HUES64 (cell line): ENCODE measurements around the gene PFKFB4.

Experiments used
- H3K27ac ChIP-seq: 2 replicates; pipeline ENCODE4 v1.7.0; 2013; ENCODE audit warnings: low read depth, low read length, inconsistent platforms
- H3K27me3 ChIP-seq: 2 replicates; pipeline ENCODE4 v1.6.1; 2013; ENCODE audit warnings: mild to moderate bottlenecking, low read length; ENCODE audit not compliant: insufficient read depth
- H3K36me3 ChIP-seq: 2 replicates; pipeline ENCODE4 v1.6.1; 2013; ENCODE audit warnings: mild to moderate bottlenecking, low read length; ENCODE audit not compliant: insufficient read depth
- H3K4me1 ChIP-seq: 2 replicates; pipeline ENCODE4 v1.6.1; 2013; ENCODE audit warnings: mild to moderate bottlenecking, low read length, moderate library complexity; ENCODE audit not compliant: insufficient read depth
- H3K4me3 ChIP-seq: 2 replicates; pipeline ENCODE4 v1.5.1; 2013; ENCODE audit warnings: mild to moderate bottlenecking, low read length, moderate library complexity
- H3K9ac ChIP-seq: 2 replicates; pipeline ENCODE4 v1.6.1; 2013; ENCODE audit warnings: mild to moderate bottlenecking, low read depth, low read length
- H3K9me3 ChIP-seq: 2 replicates; pipeline ENCODE4 v1.6.1; 2013; ENCODE audit warnings: low read depth, low read length; ENCODE audit not compliant: insufficient read depth
- WGBS: fragments of 150-250, 120-280 bp; methylation state at CpG from one replicate; pipeline ENCODE4 v1.1.7; 2013; ENCODE audit warnings: missing lambda C conversion rate; 5-methylcytosine and 5-hydroxymethylcytosine counted together

The PFKFB4 gene

DNA sequence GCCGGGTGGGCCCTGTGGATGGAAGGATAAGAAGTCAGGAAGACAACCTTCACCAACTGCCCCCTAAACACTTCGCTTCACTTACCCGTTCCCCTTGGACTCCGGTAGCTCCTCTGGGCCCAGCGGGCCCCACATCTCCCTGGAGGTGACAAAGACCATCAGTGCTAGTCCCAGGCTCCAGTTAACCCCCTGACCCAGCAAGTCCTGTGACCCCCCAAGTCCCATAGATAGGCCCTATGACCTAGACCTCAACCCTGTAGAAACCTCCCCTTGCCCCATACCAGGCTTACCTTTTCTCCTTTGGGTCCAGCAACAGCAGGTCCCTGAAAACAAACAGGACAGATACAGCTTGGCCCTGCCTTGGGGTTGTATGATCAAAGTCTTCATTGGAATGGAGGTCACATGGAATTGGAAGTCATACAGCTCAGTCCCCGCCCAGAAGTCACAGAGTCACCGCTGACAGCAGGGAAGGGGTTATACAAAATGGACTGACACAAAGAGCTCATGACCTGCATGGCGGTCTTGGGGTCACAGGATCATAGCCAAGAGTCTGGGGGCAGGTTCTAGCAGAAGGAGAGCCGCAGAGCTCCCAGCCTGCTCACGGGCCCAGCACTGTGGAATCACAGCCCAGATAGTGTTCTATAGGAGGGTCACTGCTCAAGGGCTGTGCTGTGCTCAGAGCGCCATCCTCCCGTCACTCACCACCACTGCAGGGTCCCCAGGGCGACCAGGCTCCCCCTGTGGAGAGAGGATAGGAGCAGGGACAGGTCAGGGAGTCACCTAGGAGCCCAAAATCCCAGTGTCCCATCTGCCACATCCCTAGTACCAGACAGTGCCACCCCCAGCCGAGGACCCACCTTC, 25.2 kb upstream of the PFKFB4 start:
- H3K27me3 ChIP-seq, result no peaks in the 10 kb centered on the region
- no peak overlapping the region for H3K9ac ChIP-seq
- no peak overlapping the region for H3K27ac ChIP-seq
- H3K4me1 ChIP-seq, result no peaks in the 10 kb centered on the region
- H3K4me3 ChIP-seq, result no peak overlapping the region
- 91% methylated on average over 14 of the region's 14 CpGs for WGBS
- H3K36me3 ChIP-seq, result peaks cover 35% of the 10 kb centered on the region
- no peaks in the 10 kb centered on the region for H3K9me3 ChIP-seq

DNA sequence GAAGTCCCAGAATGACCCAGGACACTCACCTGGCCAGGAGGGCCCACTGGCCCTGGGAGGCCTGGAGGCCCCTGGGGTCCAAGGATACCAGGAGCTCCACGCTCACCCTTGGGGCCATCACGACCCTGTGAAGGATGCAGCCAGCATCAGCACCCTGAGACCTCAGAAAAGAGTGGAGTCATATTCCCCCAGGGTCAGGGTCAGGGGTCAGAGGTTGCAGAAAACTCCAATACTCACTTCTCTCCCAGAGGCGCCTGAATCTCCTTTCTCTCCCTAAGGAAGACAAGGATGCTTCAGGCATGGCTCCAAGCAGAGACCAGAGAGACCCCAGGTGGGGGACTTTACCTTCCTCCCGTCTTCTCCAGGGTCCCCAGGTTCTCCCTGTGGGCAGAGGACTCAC, 20.0 kb upstream of the PFKFB4 start:
- Histone ChIP-seq H3K4me3 (no peak overlapping the region), H3K36me3 (peaks cover 36% of the 10 kb centered on the region), H3K27ac (no peak overlapping the region), H3K27me3 (no peaks in the 10 kb centered on the region), H3K4me1 (no peaks in the 10 kb centered on the region), H3K9me3 (no peaks in the 10 kb centered on the region), H3K9ac (no peak overlapping the region)
- 90% methylated on average over 4 of the region's 4 CpGs for WGBS

DNA sequence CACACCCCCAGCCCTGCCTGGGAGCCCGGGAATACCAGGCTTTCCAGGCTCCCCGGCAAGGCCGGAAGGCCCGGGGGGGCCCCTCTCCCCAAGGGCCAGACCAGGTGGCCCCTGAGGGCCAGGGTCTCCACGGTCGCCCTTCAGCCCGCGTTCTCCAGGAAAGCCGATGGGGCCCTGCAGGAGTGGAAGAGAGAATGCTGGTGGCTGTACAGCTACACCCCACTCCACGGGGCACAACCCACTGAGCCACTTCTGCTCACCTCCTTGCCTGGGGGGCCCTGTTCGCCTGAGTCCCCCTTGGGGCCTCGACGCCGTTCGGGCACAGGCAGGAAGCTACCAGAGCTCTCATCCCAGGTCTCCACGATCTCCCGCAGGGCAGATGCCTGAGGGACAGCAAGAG, 18.8 kb upstream of the PFKFB4 start:
- no peak overlapping the region for H3K9ac ChIP-seq
- no peaks in the 10 kb centered on the region for H3K4me1 ChIP-seq
- WGBS, result 94% methylated on average over 17 of the region's 17 CpGs
- peaks cover 36% of the 10 kb centered on the region for H3K36me3 ChIP-seq
- H3K27ac ChIP-seq, result no peak overlapping the region
- no peak overlapping the region for H3K4me3 ChIP-seq
- no peaks in the 10 kb centered on the region for H3K9me3 ChIP-seq
- H3K27me3 ChIP-seq, result no peaks in the 10 kb centered on the region

DNA sequence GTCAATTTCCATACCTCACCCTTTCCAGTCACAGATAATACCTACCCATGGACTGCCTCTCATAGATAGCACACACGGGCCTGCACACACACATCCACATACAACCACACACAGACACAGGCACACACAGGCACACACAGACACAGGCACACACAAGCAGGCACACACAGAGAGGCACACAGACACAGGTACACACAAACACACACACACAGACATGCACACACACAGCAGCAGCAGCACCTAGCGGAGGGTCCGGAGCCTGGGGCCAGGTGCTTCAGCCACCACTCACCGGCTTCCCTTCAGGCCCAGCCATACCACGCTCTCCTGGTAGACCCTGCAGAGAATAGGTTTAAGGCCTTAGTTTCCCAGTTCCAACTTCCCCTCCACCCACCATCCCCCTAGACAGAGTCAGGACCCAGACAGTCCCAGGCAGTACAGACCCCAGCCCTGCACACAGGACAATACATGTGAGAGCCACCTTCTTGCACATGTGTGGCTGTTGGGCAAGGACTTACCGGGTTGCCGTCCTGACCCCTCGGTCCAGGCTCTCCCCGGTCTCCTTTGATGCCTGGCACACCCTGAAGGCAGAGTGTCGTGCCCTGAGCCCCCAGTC, 17.5 kb upstream of the PFKFB4 start:
- no peak overlapping the region for H3K4me3 ChIP-seq
- no peak overlapping the region for H3K27ac ChIP-seq
- no peaks in the 10 kb centered on the region for H3K4me1 ChIP-seq
- peaks cover 30% of the 10 kb centered on the region for H3K36me3 ChIP-seq
- no peak overlapping the region for H3K9ac ChIP-seq
- WGBS, result 94% methylated on average over 10 of the region's 10 CpGs
- H3K27me3 ChIP-seq, result no peaks in the 10 kb centered on the region
- no peaks in the 10 kb centered on the region for H3K9me3 ChIP-seq

DNA sequence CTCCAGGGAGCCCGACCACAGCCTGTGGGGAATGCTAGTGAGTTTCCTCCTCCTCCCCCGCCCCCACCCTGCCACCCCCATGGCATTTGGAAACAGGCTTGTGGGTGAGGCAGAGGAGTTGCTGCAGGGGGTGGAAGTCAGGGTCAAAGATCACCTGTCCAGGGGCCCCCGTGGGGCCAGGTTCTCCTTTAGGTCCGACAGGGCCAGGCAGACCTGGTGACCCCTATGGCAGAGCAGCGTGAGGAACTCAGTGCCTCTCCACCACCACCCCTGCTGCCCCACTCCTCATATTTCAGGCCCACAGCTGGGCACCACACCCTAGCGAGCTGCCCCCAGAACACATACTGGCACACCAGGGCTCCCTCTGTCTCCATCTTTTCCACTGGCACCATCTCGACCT, 15.9 kb upstream of the PFKFB4 start:
- Histone ChIP-seq H3K4me1 (no peaks in the 10 kb centered on the region), H3K27me3 (no peaks in the 10 kb centered on the region), H3K36me3 (peaks cover 28% of the 10 kb centered on the region), H3K4me3 (no peak overlapping the region), H3K27ac (no peak overlapping the region), H3K9ac (no peak overlapping the region), H3K9me3 (no peaks in the 10 kb centered on the region)
- 84% methylated on average over 5 of the region's 7 CpGs for WGBS

DNA sequence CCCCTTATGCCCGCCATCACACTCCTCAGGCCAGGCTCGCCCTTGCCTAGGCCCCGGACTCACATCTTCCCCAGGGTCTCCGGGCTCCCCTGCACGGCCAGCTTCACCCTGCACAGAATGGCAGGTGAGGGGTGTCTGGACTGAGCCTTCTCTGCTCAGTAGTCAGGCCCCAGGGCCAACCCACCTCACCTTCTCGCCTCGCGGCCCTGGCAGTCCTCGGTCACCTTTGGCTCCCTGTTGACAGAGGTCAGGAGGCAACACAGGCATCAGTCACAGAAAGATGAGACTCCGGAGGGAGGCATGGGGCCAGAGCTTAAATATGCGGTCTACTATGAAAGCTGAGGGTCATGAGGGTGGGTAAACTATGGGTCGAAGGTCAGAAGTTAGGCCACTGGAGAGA, 15.3 kb upstream of the PFKFB4 start:
- peaks cover 22% of the 10 kb centered on the region for H3K36me3 ChIP-seq
- H3K4me3 ChIP-seq, result no peak overlapping the region
- 92% methylated on average over 12 of the region's 12 CpGs for WGBS
- no peaks in the 10 kb centered on the region for H3K27me3 ChIP-seq
- H3K27ac ChIP-seq, result no peak overlapping the region
- H3K9me3 ChIP-seq, result no peaks in the 10 kb centered on the region
- H3K4me1 ChIP-seq, result no peaks in the 10 kb centered on the region
- H3K9ac ChIP-seq, result no peak overlapping the region

DNA sequence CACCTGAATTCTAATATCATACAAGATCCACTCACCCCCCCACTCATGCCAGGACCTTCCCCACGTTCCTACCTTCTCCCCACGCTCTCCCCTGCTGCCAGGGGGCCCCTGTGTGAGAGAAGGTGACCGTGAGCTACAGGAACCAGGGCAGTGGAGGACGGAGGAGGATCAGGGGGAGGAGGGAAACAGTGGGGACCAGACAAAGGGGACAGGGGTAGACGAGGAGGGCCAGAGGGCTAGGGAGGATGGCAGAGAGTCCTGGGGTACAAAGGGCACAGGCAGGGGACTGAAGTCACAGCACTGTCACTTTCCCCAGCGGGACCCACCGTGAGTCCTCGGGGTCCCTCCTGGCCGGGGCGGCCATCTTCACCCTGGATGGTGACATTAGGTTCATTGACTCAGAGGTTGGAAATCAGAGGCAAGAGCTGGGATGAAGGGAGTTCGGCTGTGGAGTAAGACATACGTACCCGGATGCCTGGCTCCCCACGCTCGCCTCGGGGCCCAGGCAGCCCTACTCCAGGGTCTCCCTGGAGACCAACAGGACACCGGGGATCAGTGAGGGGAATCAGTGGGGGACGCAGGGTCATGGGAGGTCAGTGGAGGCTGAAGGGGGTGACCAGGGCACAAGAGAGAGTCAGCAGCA, 13.3 kb upstream of the PFKFB4 start:
- H3K27me3 ChIP-seq, result no peaks in the 10 kb centered on the region
- no peak overlapping the region for H3K9ac ChIP-seq
- no peaks in the 10 kb centered on the region for H3K4me1 ChIP-seq
- peaks cover 13% of the 10 kb centered on the region for H3K36me3 ChIP-seq
- WGBS, result 96% methylated on average over 16 of the region's 18 CpGs
- H3K4me3 ChIP-seq, result no peak overlapping the region
- no peak overlapping the region for H3K27ac ChIP-seq
- no peaks in the 10 kb centered on the region for H3K9me3 ChIP-seq

DNA sequence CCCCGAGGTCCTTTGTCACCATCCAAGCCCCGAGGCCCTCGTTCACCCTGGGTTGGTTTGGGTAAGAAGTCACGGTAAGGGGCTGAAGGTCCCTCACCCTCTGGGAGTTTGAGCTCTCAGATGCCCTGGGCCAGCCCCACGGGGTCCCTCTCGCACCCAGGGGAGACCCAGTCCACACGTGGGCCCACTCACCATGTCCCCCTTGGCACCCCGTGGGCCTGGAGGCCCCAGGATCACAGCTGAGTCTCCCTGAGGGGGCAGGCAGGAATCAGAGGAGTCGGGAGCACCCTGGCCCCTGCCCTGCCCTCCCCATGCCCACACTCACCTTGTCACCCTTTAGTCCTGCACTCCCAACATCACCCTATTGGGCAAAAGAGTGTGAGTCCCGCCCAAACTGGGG, 12.8 kb upstream of the PFKFB4 start:
- 95% methylated on average over 10 of the region's 10 CpGs for WGBS
- H3K27me3 ChIP-seq, result no peaks in the 10 kb centered on the region
- H3K4me3 ChIP-seq, result no peak overlapping the region
- no peak overlapping the region for H3K27ac ChIP-seq
- peaks cover 13% of the 10 kb centered on the region for H3K36me3 ChIP-seq
- no peak overlapping the region for H3K9ac ChIP-seq
- H3K4me1 ChIP-seq, result no peaks in the 10 kb centered on the region
- H3K9me3 ChIP-seq, result no peaks in the 10 kb centered on the region

DNA sequence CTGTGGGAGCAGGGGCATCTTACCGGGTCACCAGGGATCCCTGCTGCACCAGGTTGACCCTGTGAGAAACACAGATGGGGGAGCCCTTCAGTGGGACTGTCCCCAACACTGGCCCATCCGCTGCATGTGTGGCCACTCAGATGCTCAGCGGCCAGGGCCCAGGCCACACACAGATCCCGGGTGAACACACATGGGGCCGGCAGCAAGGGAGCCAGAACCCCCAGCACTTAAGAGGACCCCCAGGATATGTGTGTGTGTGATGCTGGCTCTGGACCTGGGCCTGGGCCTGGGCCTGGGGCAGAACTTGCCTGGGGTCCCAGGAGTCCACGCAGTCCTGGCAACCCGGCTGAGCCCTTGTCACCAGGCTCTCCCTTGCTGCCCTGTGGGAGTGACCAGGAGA, 11.9 kb upstream of the PFKFB4 start:
- no peak overlapping the region for H3K4me3 ChIP-seq
- peaks cover 10% of the 10 kb centered on the region for H3K36me3 ChIP-seq
- peaks cover under 1% of the 10 kb centered on the region; the same call in 1 of the 2 replicates for H3K4me1 ChIP-seq
- 95% methylated on average over 7 of the region's 7 CpGs for WGBS
- no peak overlapping the region for H3K27ac ChIP-seq
- no peaks in the 10 kb centered on the region for H3K9me3 ChIP-seq
- no peak overlapping the region for H3K9ac ChIP-seq
- no peaks in the 10 kb centered on the region for H3K27me3 ChIP-seq

DNA sequence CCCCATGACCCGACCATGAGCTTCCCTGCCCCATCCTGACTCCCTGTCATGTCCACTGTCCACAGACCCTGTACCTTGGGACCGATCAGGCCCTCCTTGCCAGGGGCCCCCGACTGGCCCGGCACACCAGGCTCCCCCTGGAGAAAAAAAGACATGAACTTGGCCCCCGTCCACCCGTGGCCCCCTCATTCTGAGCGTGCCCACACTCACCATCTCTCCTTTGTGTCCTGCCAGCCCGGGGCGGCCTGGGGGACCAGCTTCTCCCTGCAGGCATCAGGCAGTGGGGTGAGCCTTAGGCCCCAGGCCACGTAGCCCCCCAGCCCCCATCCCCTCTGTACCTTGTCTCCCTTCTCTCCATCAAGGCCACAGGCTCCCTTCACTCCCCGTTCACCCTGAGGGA, 10.9 kb upstream of the PFKFB4 start:
- 93% methylated on average over 11 of the region's 11 CpGs for WGBS
- no peak overlapping the region for H3K27ac ChIP-seq
- no peaks in the 10 kb centered on the region for H3K27me3 ChIP-seq
- peaks cover 4% of the 10 kb centered on the region; the same call in 1 of the 2 replicates for H3K36me3 ChIP-seq
- peaks cover 5% of the 10 kb centered on the region; the same call in 1 of the 2 replicates for H3K4me1 ChIP-seq
- no peaks in the 10 kb centered on the region for H3K9me3 ChIP-seq
- no peak overlapping the region for H3K9ac ChIP-seq
- H3K4me3 ChIP-seq, result no peak overlapping the region

DNA sequence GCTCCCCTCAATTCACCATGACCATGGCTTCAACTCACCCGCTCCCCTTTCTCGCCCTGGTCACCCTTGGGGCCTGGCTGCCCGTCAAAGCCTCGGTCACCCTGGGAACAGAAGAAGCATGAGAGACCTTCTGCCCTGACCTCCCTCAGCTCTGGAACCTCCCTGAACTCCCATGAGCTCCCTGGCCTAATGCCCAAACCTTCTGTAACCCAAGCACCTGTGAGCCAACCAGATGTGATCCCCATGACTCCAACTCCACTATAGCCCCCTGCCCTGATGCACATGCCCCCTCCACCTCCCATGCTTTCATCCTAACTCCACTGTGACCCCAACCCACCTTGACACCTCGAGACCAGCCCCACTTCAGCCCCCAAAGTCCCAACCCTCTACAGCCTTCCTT, 10.5 kb upstream of the PFKFB4 start:
- Histone ChIP-seq H3K36me3 (peaks cover 2% of the 10 kb centered on the region; the same call in 1 of the 2 replicates), H3K9me3 (no peaks in the 10 kb centered on the region), H3K4me3 (no peak overlapping the region), H3K27me3 (no peaks in the 10 kb centered on the region), H3K4me1 (peaks cover 5% of the 10 kb centered on the region; the same call in 1 of the 2 replicates), H3K9ac (no peak overlapping the region), H3K27ac (no peak overlapping the region)
- 89% methylated on average over 5 of the region's 5 CpGs for whole genome bisulfite sequencing
